Heart right ventricle (tissue), 16 donors: ENCODE data around the gene LBP. TPM values are rescaled to one million over a fixed set of nuclear protein-coding genes. Genes with fewer than 3 reads are reported as not detected.

Experiments used
- ATAC-seq, 8 donors: fragments of 200-7000 bp; cut with Tn5 transposase; one replicate each; pipeline ENCODE4 v1.9.1; 2020; ENCODE audit warnings: mild to moderate bottlenecking in 8 of 8, moderate library complexity in 8 of 8, moderate number of reproducible peaks in 1 of 8
- DNase-seq, 2 donors: peaks; one replicate each; pipeline ENCODE4 v3.0.0-alpha.2; 2020
- H3K27ac ChIP-seq, 10 donors: fragments of 200-600 bp; sonication (generic) in 2 of 10; one replicate each; pipeline versions ENCODE4 v1.5.0 to v1.8.0; 2020 to 2022; ENCODE audit warnings: mild to moderate bottlenecking in 3 of 10
- H3K27me3 ChIP-seq, 7 donors: fragments of 200-600 bp; one replicate each; pipeline ENCODE4 v1.8.0; 2021 to 2022; ENCODE audit warnings: mild to moderate bottlenecking in 2 of 7
- H3K36me3 ChIP-seq, 9 donors: fragments of 200-600 bp; sonication (generic) in 1 of 9; one replicate each; pipeline versions ENCODE4 v1.5.0 to v1.8.0; 2020 to 2022; ENCODE audit warnings: mild to moderate bottlenecking in 2 of 9
- H3K4me1 ChIP-seq, 9 donors: fragments of 200-600 bp; sonication (generic) in 1 of 9; one replicate each; pipeline versions ENCODE4 v1.5.0 to v1.8.0; 2020 to 2022; ENCODE audit warnings: mild to moderate bottlenecking in 4 of 9
- H3K4me3 ChIP-seq, 10 donors: fragments of 200-600 bp; sonication (generic) in 2 of 10; one replicate each; pipeline versions ENCODE4 v1.5.0 to v1.8.0; 2020 to 2022; ENCODE audit warnings: mild to moderate bottlenecking in 7 of 10, moderate library complexity in 2 of 10
- H3K9me3 ChIP-seq, 11 donors: fragments of 200-600 bp in 10 of 11; sonication (generic) in 2 of 11; one replicate each; pipeline versions ENCODE4 v1.5.0 to v1.8.0; 2013 to 2022; ENCODE audit warnings: mild to moderate bottlenecking in 2 of 11, control low read depth in 1 of 11, moderate library complexity in 1 of 11
- WGBS, 2 donors: extraction: QIAGEN DNeasy Blood & Tissue Kit; methylation state at CpG; one replicate each; pipeline ENCODE4 v1.1.7; 2013; ENCODE audit warnings: inconsistent platforms in 1 of 2; 5-methylcytosine and 5-hydroxymethylcytosine counted together
- intact Hi-C, 10 donors: fragments of 100-400 bp; cut with DNase I; formaldehyde crosslinking; loops; one replicate each; pipeline versions ENCODE4 v1.11.1 to v1.14.2; 2022
- polyA plus RNA-seq, 2 donors: library from polyadenylated mRNA; stranded (reverse); fragments of 200-250 nt; gene quantifications; one replicate each; pipeline ENCODE4 v1.2.3, GENCODE V29; 2013
- total RNA-seq, 10 donors: library from RNA; stranded (reverse); fragmentation: NEBNext Ultra II Directional in 3 of 10; extraction: Animal tissue kit (Norgen Biotek cat#: 25700) in 3 of 10; gene quantifications; one replicate each; pipeline versions ENCODE4 v1.2.1 to v1.2.4, GENCODE V29; 2021 to 2023
- TF ChIP-seq, protein P1 (sequence below), 9 donors: fragments of 200-600 bp; sonication (generic) in 2 of 9; IDR thresholded peaks; one replicate each; pipeline versions ENCODE4 v1.5.0 to v1.8.0; 2021 to 2022; ENCODE audit warnings: antibody characterized with exemption in 9 of 9, mild to moderate bottlenecking in 5 of 9, moderate library complexity in 1 of 9
- donor health status: Arrhythmogenic right ventricular cardiomyopathy.
- donor health status: ischemic (EF 13 %, LVEDD 7.1; RV severe dilation, severe dysfunction).
- donor health status: healthy with polysubstance abuse.
- donor health status: DM: no; HTN: yes; CAD: no.
- donor health status: DM: no; HTN: no; CAD: no.
- donor health status: ischemic (EF 25% LVEDD 6.9; RV normal size, moderate dysfunction).
- donor health status: ischemic (EF 25% LVEDD 5.7; RV mildly dilated, moderate dysfunction).
- donor health status: healthy.
- donor health status: DM: yes; HTN: yes; CAD: no.
- donor health status: Ischemic cardiomyopathy.
- donor health status: ischemic (EF 35%, LVEDD 5.7; RV mildly dilated, moderate dysfunction).
- donor health status: nonischemic (EF 11% LVEDD 7.7; RV severe dilation, severe dysfunction).
- donor health status: DM: yes; HTN: yes; CAD: no.
- donor health status: PGD.
- donor health status: ischemic (EF 29% LVEDD 5.4; RV normal size, mild dysfunction).
- donor health status: nonischemic (EF 23%, LVEDD 6.1; RV moderate dilation, normal function).

Gene LBP
- total and polyA plus RNA-seq, 12 donors = 0.17 to 3.5 (median 0.33) TPM; not detected in 5

DNA sequence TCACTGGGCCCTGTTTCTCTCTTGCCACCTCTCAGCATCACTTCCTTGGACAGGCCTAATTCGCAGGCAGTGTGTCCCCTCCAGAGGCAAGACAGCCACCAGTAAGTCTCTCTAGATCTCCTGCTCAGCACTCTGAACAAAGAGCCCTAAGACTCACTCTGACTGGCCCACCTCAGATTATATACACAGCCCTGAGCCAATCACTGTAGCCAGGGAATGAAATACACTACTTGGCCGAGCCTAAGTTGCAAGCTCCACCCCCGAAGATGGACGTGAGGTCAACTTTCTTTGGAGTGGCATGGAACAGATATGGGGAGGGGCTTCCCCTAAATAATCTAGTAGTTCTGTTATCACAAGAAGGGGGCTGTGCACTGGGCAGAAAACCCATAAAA lies 38.2 kb upstream of the LBP start:
- Histone ChIP-seq H3K27me3 (peaks cover 0 to 45% (median 11%) of the 10 kb centered on the region in 7 donors), H3K9me3 (peaks cover 0 to 6% (median 0%) of the 10 kb centered on the region in 11 donors), H3K36me3 (no peaks in the 10 kb centered on the region), H3K27ac (no peak overlapping the region), H3K4me3 (no peak overlapping the region), H3K4me1 (peaks cover 0 to 29% (median 0%) of the 10 kb centered on the region in 9 donors)
- WGBS, 2 donors = 55% methylated on average over 4 of the region's 4 CpGs
- no peak for ATAC-seq
- intact Hi-C loops = loop anchor here in 2 of 10 donors (5.0 kb wide), 2 partner anchors 76 to 81 kb away; no protein-coding TSS in a partner anchor
- TF ChIP-seq, protein P1, sequence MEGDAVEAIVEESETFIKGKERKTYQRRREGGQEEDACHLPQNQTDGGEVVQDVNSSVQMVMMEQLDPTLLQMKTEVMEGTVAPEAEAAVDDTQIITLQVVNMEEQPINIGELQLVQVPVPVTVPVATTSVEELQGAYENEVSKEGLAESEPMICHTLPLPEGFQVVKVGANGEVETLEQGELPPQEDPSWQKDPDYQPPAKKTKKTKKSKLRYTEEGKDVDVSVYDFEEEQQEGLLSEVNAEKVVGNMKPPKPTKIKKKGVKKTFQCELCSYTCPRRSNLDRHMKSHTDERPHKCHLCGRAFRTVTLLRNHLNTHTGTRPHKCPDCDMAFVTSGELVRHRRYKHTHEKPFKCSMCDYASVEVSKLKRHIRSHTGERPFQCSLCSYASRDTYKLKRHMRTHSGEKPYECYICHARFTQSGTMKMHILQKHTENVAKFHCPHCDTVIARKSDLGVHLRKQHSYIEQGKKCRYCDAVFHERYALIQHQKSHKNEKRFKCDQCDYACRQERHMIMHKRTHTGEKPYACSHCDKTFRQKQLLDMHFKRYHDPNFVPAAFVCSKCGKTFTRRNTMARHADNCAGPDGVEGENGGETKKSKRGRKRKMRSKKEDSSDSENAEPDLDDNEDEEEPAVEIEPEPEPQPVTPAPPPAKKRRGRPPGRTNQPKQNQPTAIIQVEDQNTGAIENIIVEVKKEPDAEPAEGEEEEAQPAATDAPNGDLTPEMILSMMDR (IDR thresholded peaks at IDR 0.05) = no peak
- no peak for DNase-seq

DNA sequence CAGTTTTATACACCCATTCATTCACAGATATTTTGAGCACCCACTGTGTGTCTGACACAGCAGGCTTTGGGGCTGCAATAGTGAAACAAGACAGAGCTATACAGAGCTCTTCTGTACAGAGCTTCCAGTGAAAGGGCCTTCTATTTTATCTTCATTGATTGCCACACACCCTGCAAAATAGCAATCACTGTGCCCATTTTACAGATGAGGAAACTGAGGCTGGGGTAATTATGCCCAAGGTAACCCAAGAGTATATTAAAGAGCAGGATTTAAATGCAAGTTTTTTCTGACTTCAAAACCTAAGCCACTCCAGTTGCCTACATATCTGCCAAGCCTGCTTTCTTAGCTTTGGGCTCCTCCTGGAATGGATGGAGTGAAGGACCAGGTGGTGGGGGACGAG lies 37.8 kb upstream of the LBP start:
- intact Hi-C loops = loop anchor here in 2 of 10 donors (5.0 kb wide), 2 partner anchors 76 to 81 kb away; no protein-coding TSS in a partner anchor
- no peak overlapping the region for H3K27ac ChIP-seq
- 53 to 93% methylated on average over 1 of the region's 1 CpG for WGBS, 2 donors
- DNase-seq (no peak), ATAC-seq (no peak)
- no peaks in the 10 kb centered on the region for H3K36me3 ChIP-seq
- TF ChIP-seq, protein P1 (IDR thresholded peaks at IDR 0.05) = no peak
- H3K4me1 ChIP-seq = peaks cover 0 to 25% (median 0%) of the 10 kb centered on the region in 9 donors
- no peak overlapping the region for H3K4me3 ChIP-seq
- H3K27me3 ChIP-seq = peaks cover 0 to 41% (median 11%) of the 10 kb centered on the region in 7 donors
- peaks cover 0 to 6% (median 0%) of the 10 kb centered on the region in 11 donors for H3K9me3 ChIP-seq

DNA sequence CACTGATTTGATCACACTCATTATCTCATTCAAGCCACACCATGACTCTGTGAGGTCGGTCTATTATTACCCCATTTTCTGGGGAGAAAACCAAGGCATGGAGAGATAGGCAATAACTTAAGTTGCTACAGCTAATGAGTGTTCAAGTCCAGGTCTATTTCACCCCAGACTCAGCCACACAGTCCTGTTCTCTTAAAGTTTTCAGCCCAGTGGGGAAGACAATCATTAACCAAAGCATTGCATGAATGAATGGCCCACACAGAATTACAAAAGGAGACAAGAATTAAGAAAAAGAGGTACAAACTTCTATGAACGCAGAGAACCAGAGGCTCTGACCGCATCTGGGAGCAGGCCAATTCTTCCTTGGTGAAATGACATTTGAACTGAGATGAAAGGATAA lies 35.2 kb upstream of the LBP start:
- H3K36me3 ChIP-seq = no peaks in the 10 kb centered on the region
- ATAC-seq = no peak
- H3K27ac ChIP-seq = no peak overlapping the region
- intact Hi-C loops = loop anchor here in 2 of 10 donors (5.0 to 10.0 kb wide), 2 partner anchors 74 to 76 kb away; no protein-coding TSS in a partner anchor
- peaks cover 0 to 6% (median 0%) of the 10 kb centered on the region in 11 donors for H3K9me3 ChIP-seq
- H3K4me1 ChIP-seq = peaks cover 0 to 10% (median 0%) of the 10 kb centered on the region in 9 donors
- WGBS, 2 donors = 87 to 88% methylated on average over 3 of the region's 3 CpGs
- H3K4me3 ChIP-seq = no peak overlapping the region
- H3K27me3 ChIP-seq = peaks cover 0 to 19% (median 0%) of the 10 kb centered on the region in 7 donors
- no peak for DNase-seq
- TF ChIP-seq, protein P1 (IDR thresholded peaks at IDR 0.05) = no peak

DNA sequence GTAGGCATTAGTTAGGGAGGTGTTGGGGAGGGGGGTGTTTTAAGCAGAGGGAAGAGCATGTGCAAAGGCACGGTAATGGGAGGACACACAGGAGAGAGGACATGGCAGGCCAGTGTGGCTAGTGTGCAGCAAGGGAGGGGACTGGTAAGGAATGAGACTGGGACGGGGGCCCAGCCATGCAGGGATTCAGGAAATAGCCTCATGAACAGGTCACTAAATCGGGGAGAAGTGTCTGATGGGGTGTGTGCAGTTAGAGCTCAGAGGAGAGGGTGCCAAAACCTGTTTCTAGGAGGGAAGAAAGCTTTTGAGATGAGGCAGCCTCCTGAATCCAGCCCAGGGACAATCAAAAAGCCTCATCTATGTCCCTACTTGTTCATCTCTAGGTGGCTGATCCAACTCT lies 34.8 kb upstream of the LBP start:
- Histone ChIP-seq H3K4me1 (peaks cover 0 to 10% (median 0%) of the 10 kb centered on the region in 9 donors), H3K27ac (no peak overlapping the region), H3K36me3 (no peaks in the 10 kb centered on the region), H3K4me3 (no peak overlapping the region), H3K9me3 (peaks cover 0 to 6% (median 0%) of the 10 kb centered on the region in 11 donors), H3K27me3 (peaks cover 0 to 15% (median 0%) of the 10 kb centered on the region in 7 donors)
- TF ChIP-seq, protein P1 (IDR thresholded peaks at IDR 0.05) = no peak
- intact Hi-C loops = loop anchor here in 2 of 10 donors (5.0 to 10.0 kb wide), 2 partner anchors 74 to 77 kb away; no protein-coding TSS in a partner anchor
- no peak for DNase-seq
- WGBS, 2 donors = 48 to 60% methylated on average over 3 of the region's 3 CpGs
- ATAC-seq = no peak
